Middle frontal gyrus (tissue), 1 donor: ENCODE data around the gene CASR.

ENCODE experiments used
- DNase-seq: peaks from one replicate; pipeline ENCODE4 v3.0.0-alpha.2; 2015; ENCODE audit warnings: low spot score; ENCODE audit errors: extremely low spot score

CASR gene

GRCh38 chr3:122258757-122259371, 75.4 kb downstream of the CASR start:
- no peak for DNase-seq

DNA sequence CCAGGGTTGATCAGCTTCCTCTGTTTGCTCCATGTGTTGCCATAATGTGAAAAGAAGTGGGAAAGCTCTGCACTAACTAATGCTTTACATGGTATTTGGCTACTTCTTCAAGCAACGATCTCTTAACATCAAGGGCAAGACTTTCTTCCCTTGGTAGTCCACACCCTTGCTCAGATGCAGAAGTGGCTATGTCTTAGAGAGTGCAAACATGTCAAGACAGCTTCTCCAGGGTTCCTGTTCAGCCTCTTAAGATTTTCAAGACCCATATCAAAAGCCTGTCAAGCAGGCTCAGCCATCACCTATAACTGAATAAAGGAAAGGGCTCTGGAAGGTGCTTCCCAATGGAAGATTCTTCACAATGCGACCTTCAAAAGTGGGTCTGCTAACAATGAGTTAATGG, 76.7 kb downstream of the CASR start:
- DNase-seq: no peak

- no peak for DNase-seq
Observed at GRCh38 chr3:122263058-122263457, 79.6 kb downstream of the CASR start.

DNA sequence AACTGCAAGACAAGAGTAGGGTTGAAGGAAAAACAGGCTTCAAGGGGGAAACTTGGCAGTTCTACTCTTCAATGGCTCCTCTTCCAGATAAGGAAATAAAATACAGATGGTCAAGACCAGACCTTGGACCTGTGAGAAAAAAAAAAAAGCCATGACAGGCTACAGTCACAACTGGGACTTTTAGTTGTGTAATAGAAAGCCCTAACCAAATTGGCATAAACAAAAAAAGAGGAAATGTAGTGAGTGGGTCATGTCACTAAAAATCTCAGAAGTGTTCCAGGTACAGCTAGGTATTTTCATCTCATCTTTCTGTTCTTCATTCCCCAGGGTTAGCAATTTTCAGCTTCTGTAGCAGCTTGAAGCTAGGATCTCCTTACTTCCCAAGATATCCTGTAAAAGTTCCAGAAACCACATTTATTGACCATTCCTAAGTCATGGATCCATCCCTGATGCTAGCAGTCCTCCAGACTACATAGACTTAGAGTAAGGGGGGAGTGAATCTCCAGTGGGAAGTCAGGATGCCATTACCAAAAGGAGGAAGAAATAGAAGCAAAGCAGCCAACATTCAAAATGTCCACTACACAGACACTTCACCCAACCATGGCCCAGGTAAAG, 80.6 kb downstream of the CASR start:
- DNase-seq: no peak

DNA sequence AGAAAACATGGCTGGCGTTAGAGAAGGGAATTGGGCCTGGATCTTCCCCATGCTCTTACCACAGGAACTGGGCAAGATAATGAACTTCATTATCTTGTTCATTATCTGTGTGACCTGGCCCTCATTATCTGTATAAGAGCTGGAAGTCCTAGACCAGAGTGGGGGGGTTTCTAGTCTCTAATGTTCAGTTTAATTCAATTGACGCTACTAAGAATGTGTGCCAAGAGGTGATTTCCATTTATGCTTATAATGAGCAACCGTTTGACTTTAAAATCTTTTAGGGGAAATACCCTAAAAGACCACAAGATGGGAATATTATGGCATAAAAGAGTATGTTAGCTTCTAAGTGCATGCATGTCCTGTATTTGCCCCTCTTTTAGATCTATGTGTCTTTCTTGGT, 82.5 kb downstream of the CASR start:
- no peak for DNase-seq

DNA sequence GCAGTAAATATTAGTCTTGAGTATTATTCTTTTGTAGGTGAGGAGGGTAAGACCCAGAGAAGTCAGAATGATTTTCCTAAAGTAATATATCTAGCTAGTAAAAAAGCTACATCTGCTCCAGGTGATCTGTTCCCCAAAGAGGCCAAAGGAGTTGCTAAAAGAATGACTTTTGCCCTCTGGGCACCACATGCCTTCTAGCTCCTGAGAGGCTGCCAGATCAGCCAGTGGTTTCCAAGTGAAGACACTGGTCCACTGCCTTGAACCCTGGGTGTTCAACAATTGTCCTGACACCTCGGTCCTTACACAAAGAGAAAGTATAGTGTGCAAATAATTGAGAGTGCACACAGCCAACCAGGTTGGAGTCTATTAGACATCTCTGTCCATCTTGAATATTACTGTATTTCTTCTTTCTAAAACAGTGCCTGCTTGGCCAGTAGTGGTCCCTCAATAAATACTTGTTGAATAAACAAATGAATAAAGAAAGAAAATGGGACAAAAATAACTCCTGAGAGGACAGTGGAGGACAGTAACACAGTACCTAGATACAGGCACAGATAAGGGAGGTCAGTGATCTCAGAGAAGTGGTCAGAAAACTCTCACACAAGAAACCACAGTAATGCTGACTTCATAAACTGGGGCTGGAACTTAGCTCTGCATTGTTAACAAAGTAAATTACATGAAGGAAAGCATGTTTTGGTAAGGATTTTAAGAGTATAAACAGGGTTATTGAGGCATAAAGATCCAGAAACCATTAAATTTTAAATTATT, 85.0 kb downstream of the CASR start:
- DNase-seq: no peak

GRCh38 chr3:122269045-122269444, 85.6 kb downstream of the CASR start:
- DNase-seq: no peak

DNA sequence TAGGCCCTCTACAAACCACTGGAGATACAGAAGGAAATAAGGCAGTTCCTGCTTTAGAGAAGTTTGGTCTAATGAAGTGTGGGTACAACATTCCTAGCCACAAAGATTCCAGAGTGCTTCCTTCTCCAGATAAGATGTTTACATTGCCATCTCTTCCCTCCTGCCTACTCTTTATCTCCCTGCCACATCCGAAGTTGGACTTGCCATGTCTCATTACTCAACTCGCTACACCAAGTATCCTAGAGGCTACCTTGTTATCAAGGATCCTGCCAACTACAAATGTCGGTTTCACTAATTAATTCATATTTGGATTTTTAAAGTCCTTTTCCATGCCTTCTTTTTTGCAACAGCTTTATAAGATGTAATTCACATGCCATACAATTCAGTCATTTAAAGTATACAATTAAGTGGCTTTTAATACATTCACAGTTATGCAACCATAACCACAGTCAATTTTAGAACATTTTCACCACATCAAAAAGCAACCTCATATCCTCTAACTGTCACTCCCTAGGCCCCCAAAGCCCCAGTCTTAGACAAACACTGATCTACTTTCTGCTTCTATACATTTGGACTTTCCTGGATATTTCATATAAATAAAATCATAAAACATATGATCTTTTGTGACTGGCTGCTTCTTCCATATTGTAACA, 87.9 kb downstream of the CASR start:
- no peak for DNase-seq

GRCh38 chr3:122272879-122273278, 89.4 kb downstream of the CASR start:
- DNase-seq: no peak

- no peak for DNase-seq
Observed at GRCh38 chr3:122273498-122273897, 90.0 kb downstream of the CASR start.

- no peak for DNase-seq
Observed at GRCh38 chr3:122281891-122282290, 98.4 kb downstream of the CASR start.

- DNase-seq: no peak
Observed at GRCh38 chr3:122283796-122284445, 100.5 kb downstream of the CASR start.

DNA sequence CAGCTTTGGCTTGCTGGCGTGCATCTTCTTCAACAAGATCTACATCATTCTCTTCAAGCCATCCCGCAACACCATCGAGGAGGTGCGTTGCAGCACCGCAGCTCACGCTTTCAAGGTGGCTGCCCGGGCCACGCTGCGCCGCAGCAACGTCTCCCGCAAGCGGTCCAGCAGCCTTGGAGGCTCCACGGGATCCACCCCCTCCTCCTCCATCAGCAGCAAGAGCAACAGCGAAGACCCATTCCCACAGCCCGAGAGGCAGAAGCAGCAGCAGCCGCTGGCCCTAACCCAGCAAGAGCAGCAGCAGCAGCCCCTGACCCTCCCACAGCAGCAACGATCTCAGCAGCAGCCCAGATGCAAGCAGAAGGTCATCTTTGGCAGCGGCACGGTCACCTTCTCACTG, 101.0 kb downstream of the CASR start:
- no peak for DNase-seq

DNA sequence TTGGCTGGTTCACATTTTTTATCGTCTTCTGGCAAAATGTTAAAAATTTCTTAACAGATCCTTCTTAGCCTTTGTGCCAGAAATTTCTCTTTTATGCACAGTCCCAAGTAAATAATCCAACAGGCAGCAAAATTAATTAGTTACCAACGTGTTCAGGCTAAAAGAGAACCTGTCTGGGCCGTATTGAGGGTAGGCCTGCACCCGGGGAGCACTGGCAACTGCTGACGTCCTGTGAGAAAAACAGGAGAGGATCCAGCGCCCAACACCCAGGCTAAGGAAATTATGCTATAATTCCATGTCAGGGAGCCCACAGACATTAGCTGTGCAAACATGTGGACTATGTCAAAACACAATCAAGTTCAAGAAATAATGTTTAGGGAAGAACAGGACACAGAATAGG, 110.9 kb downstream of the CASR start:
- no peak for DNase-seq

GRCh38 chr3:122295266-122296062, 112.0 kb downstream of the CASR start:
- DNase-seq: no peak

DNA sequence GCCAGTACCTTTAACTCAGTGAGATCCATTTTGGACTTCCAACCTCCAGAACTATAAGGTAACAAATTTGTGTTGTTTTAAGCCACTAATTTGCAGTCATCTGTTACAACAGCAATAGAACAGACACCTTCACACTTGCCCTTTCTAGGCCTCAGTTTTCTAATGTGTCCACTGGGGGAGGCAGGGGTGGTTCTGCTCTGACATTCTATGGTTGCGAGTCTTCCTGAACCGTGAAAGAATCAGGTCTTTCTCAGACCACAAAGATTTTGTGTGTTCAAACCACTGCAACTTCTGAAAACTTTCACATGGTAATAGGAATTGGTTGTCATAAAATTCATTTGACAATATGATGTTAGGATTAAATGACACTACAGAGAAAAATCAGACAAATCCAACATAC, 114.8 kb downstream of the CASR start:
- DNase-seq: no peak

GRCh38 chr3:122299215-122299614, 115.7 kb downstream of the CASR start:
- DNase-seq: no peak

GRCh38 chr3:122299872-122300460, 116.5 kb downstream of the CASR start:
- no peak for DNase-seq

DNA sequence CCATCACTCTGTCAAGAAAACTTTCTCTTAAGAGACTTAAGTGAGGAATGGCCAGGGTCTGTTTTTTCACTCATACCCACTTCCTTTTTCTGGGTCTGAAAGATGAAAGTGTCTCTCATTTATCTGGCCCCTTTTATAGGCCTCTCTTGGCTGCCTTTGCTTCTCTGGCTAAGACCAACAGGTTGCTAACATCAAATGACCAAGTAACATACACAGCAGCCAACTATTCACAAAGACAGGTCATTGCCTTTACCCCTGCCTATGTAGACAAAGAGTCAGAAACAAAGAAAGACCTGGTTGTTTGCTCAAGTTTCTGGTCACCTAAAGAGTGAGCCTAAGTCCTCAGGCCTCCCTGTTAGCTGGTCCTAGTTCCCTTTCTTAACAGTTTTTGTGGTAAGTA, 117.6 kb downstream of the CASR start:
- DNase-seq: no peak

- no peak for DNase-seq
Observed at GRCh38 chr3:122305818-122306621, 122.6 kb downstream of the CASR start.
